Keratinocyte (primary cell): ENCODE results near the gene C20orf173. TPM values are rescaled to one million over a fixed set of nuclear protein-coding genes. Genes with fewer than 3 reads are reported as not detected.

Experiments used
- DNase-seq: peaks from one replicate; pipeline ENCODE4 v3.0.0-alpha.2; 2011; ENCODE audit warnings: low read depth, missing footprints, low spot score
- FAIRE-seq: peaks from 2 replicates; lab custom pipeline; 2011; peaks lifted over from hg19 to GRCh38; lab: Jason Lieb, UNC
- H2AFZ ChIP-seq: 2 replicates; pipeline ENCODE4 v1.6.0; 2012; ENCODE audit warnings: low read length, control low read depth, inconsistent platforms; ENCODE audit not compliant: control insufficient read depth
- H3K27ac ChIP-seq: 2 replicates; pipeline ENCODE4 v1.5.1; 2011; ENCODE audit warnings: low read length; ENCODE audit not compliant: control insufficient read depth, insufficient read depth
- H3K27me3 ChIP-seq: 3 replicates; pipeline ENCODE4 v1.6.0; 2011; ENCODE audit warnings: low read length; ENCODE audit not compliant: control insufficient read depth, insufficient read depth; ENCODE audit errors: extremely low read depth
- H3K36me3 ChIP-seq, 2 experiments: 2 replicates in 1 of 2; 3 replicates in 1 of 2; pipeline ENCODE4 v1.5.1; 2011; ENCODE audit warnings: low read length in 2 of 2, mild to moderate bottlenecking in 1 of 2; ENCODE audit not compliant: control insufficient read depth in 2 of 2, insufficient read depth in 2 of 2; ENCODE audit errors: extremely low read depth in 1 of 2
- H3K4me1 ChIP-seq: 3 replicates; pipeline ENCODE4 v1.5.1; 2011; ENCODE audit warnings: low read length; ENCODE audit not compliant: control insufficient read depth, insufficient read depth; ENCODE audit errors: extremely low read depth
- H3K4me2 ChIP-seq: 3 replicates; pipeline ENCODE4 v1.6.0; 2011; ENCODE audit warnings: low read depth, low read length; ENCODE audit not compliant: control insufficient read depth, insufficient read depth; ENCODE audit errors: extremely low read depth
- H3K4me3 ChIP-seq, 3 experiments: fragments of 200-600 bp in 1 of 3; sonication (generic) in 1 of 3; 2 replicates in 2 of 3; 3 replicates in 1 of 3; pipeline ENCODE4 v1.5.1; 2011 to 2016; ENCODE audit warnings: low read length in 3 of 3, mild to moderate bottlenecking in 3 of 3, control low read depth in 2 of 3, inconsistent platforms in 1 of 3, low read depth in 1 of 3, mixed read lengths in 1 of 3, mixed run types in 1 of 3, moderate library complexity in 1 of 3; ENCODE audit not compliant: control insufficient read depth in 2 of 3, insufficient read depth in 2 of 3; ENCODE audit errors: extremely low read depth in 1 of 3
- H3K79me2 ChIP-seq: 2 replicates; pipeline ENCODE4 v1.6.0; 2012; ENCODE audit warnings: low read length; ENCODE audit not compliant: control insufficient read depth, insufficient read depth
- H3K9ac ChIP-seq: 3 replicates; pipeline ENCODE4 v1.6.0; 2011; ENCODE audit warnings: low read length; ENCODE audit not compliant: control insufficient read depth, insufficient read depth; ENCODE audit errors: extremely low read depth
- H3K9me1 ChIP-seq: 3 replicates; pipeline ENCODE4 v1.6.0; 2011; ENCODE audit warnings: low read length; ENCODE audit not compliant: control insufficient read depth, insufficient read depth; ENCODE audit errors: extremely low read depth
- H3K9me3 ChIP-seq: 2 replicates; pipeline ENCODE4 v1.5.1; 2012; ENCODE audit warnings: low read depth, low read length; ENCODE audit not compliant: control insufficient read depth
- H4K20me1 ChIP-seq: 3 replicates; pipeline ENCODE4 v1.6.0; 2011; ENCODE audit warnings: low read length; ENCODE audit not compliant: control insufficient read depth, insufficient read depth; ENCODE audit errors: extremely low read depth
- EZH2 ChIP-seq: IDR thresholded peaks from one replicate; pipeline ENCODE4 v1.6.1; 2012; ENCODE audit warnings: inconsistent platforms, mild to moderate bottlenecking, low read length, moderate library complexity
- dilution Hi-C: fragments of 300-500 bp; cut with MboI; formaldehyde crosslinking; loops from one replicate; pipeline ENCODE4 v1.7.0; 2020; ENCODE audit warnings: low sequenced_read_pairs; ENCODE audit not compliant: extremely low pct_ligation_motif_present
- polyA plus RNA-seq, 5 experiments: library from polyadenylated mRNA; depleted of rRNA in 3 of 5; stranded (reverse) in 3 of 5; stranded (forward) in 1 of 5; unstranded in 1 of 5; fragments of >200 nt; gene quantifications; 1 replicate in 1 of 5; 2 replicates in 3 of 5; 3 replicates in 1 of 5; pipeline versions ENCODE4 v1.2.1 to v1.2.3, GENCODE V29; 2011 to 2012; ENCODE audit warnings: missing spikeins in 2 of 5, low read depth in 1 of 5, low replicate concordance in 1 of 5
- TF ChIP-seq, protein P1 (sequence below), 3 experiments: IDR thresholded peaks in 1 of 3; conservative IDR thresholded peaks in 1 of 3; optimal IDR thresholded peaks in 1 of 3; 2 replicates in 2 of 3; 3 replicates in 1 of 3; pipeline versions ENCODE3 to v1.5.1; 2011; ENCODE audit warnings: low read length in 3 of 3, mild to moderate bottlenecking in 3 of 3, moderate library complexity in 2 of 3, control low read depth in 1 of 3, inconsistent platforms in 1 of 3; ENCODE audit not compliant: insufficient read depth in 2 of 3; ENCODE audit errors: extremely low read depth in 1 of 3

C20orf173 gene
- polyA plus RNA-seq, 1 donor (not counting 4 experiments of a cell fraction or from before 2014, with no cell fraction given) = not detected

DNA sequence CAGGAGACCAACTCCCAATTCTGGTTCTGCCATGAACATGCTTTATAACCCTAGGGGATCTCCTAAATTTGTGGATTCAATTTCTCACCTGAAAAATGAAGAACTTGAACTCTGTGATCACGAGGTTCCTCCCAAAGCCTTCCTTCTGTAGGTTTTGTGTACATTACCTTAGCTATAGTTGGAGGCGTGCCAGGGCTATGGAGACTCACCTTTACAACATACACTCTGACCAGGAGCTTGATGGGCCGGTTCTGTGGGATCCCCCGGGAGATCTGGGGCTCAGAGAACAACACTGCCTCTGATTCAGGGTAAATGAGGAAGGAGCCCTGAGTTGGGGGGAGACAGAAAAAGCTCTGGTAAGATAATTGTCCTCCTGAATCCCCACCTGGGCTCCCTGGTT is 46.5 kb upstream of the C20orf173 start:
- DNase-seq = no peak
- no peaks in the 10 kb centered on the region for H4K20me1 ChIP-seq
- dilution Hi-C loops = no loop called here
- no peak overlapping the region for H3K4me2 ChIP-seq
- FAIRE-seq = no peak
- peaks cover 3% of the 10 kb centered on the region for H3K27me3 ChIP-seq
- H3K9me3 ChIP-seq = no peaks in the 10 kb centered on the region
- H2AFZ ChIP-seq = no peak overlapping the region
- H3K4me3 ChIP-seq = no peak overlapping the region
- H3K9ac ChIP-seq = no peak overlapping the region
- H3K9me1 ChIP-seq = no peaks in the 10 kb centered on the region
- no peaks in the 10 kb centered on the region for H3K4me1 ChIP-seq
- H3K79me2 ChIP-seq = no peaks in the 10 kb centered on the region
- no peaks in the 10 kb centered on the region for H3K36me3 ChIP-seq
- TF ChIP-seq EZH2 = no peak
- TF ChIP-seq, protein P1, sequence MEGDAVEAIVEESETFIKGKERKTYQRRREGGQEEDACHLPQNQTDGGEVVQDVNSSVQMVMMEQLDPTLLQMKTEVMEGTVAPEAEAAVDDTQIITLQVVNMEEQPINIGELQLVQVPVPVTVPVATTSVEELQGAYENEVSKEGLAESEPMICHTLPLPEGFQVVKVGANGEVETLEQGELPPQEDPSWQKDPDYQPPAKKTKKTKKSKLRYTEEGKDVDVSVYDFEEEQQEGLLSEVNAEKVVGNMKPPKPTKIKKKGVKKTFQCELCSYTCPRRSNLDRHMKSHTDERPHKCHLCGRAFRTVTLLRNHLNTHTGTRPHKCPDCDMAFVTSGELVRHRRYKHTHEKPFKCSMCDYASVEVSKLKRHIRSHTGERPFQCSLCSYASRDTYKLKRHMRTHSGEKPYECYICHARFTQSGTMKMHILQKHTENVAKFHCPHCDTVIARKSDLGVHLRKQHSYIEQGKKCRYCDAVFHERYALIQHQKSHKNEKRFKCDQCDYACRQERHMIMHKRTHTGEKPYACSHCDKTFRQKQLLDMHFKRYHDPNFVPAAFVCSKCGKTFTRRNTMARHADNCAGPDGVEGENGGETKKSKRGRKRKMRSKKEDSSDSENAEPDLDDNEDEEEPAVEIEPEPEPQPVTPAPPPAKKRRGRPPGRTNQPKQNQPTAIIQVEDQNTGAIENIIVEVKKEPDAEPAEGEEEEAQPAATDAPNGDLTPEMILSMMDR (optimal IDR thresholded peaks at IDR 0.05 in 1 of 3, IDR thresholded peaks at IDR 0.05 in 1 of 3, conservative IDR thresholded peaks at IDR 0.05 in 1 of 3; ENCODE audit: extremely low read depth in 1 of 3, insufficient read depth in 2 of 3, low read length in 3 of 3) = no peak
- no peak overlapping the region for H3K27ac ChIP-seq

DNA sequence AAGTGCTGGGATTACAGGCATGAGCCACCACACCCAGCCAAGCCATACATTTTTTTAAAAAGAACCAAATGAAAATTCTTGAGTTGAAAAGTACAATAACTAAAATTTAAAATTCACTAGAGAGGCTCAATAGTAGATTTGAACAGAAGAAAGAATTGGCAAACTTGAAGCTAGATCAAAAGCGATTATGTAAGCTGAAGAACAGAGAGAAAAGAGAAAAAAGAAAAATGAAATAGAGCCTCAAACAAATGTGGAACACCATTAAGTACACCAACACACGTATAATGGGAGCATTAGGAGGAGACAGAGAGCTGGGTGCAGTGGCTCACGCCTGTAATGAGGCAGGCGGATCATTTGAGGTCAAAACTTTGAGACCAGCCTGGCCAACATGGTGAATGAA is 43.4 kb upstream of the C20orf173 start:
- dilution Hi-C loops = no loop called here
- Histone ChIP-seq H3K9ac (no peak overlapping the region), H3K4me1 (no peaks in the 10 kb centered on the region), H3K4me3 (no peak overlapping the region), H3K36me3 (no peaks in the 10 kb centered on the region), H2AFZ (no peak overlapping the region), H4K20me1 (no peaks in the 10 kb centered on the region), H3K9me3 (no peaks in the 10 kb centered on the region), H3K27me3 (peaks cover 3% of the 10 kb centered on the region), H3K4me2 (no peak overlapping the region), H3K9me1 (no peaks in the 10 kb centered on the region), H3K27ac (no peak overlapping the region), H3K79me2 (no peaks in the 10 kb centered on the region)
- no peak for DNase-seq
- no peak for FAIRE-seq
- TF ChIP-seq, protein P1 (optimal IDR thresholded peaks at IDR 0.05 in 1 of 3, IDR thresholded peaks at IDR 0.05 in 1 of 3, conservative IDR thresholded peaks at IDR 0.05 in 1 of 3; ENCODE audit: extremely low read depth in 1 of 3, insufficient read depth in 2 of 3, low read length in 3 of 3) = no peak
- TF ChIP-seq EZH2 = no peak
